Fibroblast of lung (primary cell): ENCODE results near the gene CALHM1. TPM values are rescaled to one million over a fixed set of nuclear protein-coding genes. Genes with fewer than 3 reads are reported as not detected.

Experiments used
- DNase-seq, 2 donors: peaks; one replicate each; pipeline versions ENCODE4 v3.0.0 to v3.0.0-alpha.2; 2010; ENCODE audit warnings: low read depth in 2 of 2
- H2AFZ ChIP-seq: 2 replicates; pipeline ENCODE4 v1.5.1; 2012; ENCODE audit warnings: low read length, control low read depth, inconsistent platforms
- H3K27ac ChIP-seq: 2 replicates; pipeline ENCODE4 v1.5.1; 2011; ENCODE audit warnings: low read length, control low read depth; ENCODE audit not compliant: insufficient read depth
- H3K27me3 ChIP-seq: 2 replicates; pipeline ENCODE4 v1.5.1; 2011; ENCODE audit warnings: mild to moderate bottlenecking, low read length; ENCODE audit not compliant: control insufficient read depth, insufficient read depth
- H3K36me3 ChIP-seq: 2 replicates; pipeline ENCODE4 v1.5.1; 2011; ENCODE audit warnings: low read length; ENCODE audit not compliant: control insufficient read depth, insufficient read depth
- H3K4me1 ChIP-seq: 2 replicates; pipeline ENCODE4 v1.5.1; 2011; ENCODE audit warnings: low read length; ENCODE audit not compliant: control insufficient read depth, insufficient read depth; ENCODE audit errors: extremely low read depth
- H3K4me2 ChIP-seq: 2 replicates; pipeline ENCODE4 v1.5.1; 2011; ENCODE audit warnings: low read length, control low read depth; ENCODE audit not compliant: insufficient read depth; ENCODE audit errors: extremely low read depth
- H3K4me3 ChIP-seq, 4 experiments: fragments of 200-600 bp in 1 of 4; sonication (generic) in 1 of 4; replicated peaks in 1 of 4; 2 replicates each; pipeline ENCODE4 v1.5.1; 2011 to 2016; ENCODE audit warnings: low read length in 4 of 4, low read depth in 3 of 4, mild to moderate bottlenecking in 3 of 4, control low read depth in 2 of 4, inconsistent platforms in 1 of 4, mixed read lengths in 1 of 4; ENCODE audit not compliant: insufficient read depth in 1 of 4; ENCODE audit errors: control extremely low read depth in 1 of 4
- H3K79me2 ChIP-seq: 2 replicates; pipeline ENCODE4 v1.5.1; 2012; ENCODE audit warnings: mild to moderate bottlenecking, low read length, inconsistent platforms; ENCODE audit not compliant: control insufficient read depth, insufficient read depth
- H3K9ac ChIP-seq: 2 replicates; pipeline ENCODE4 v1.5.1; 2011; ENCODE audit warnings: mild to moderate bottlenecking, low read length, control low read depth; ENCODE audit not compliant: insufficient read depth
- H3K9me3 ChIP-seq: 2 replicates; pipeline ENCODE4 v1.5.1; 2012; ENCODE audit warnings: low read depth, low read length; ENCODE audit not compliant: control insufficient read depth, insufficient read depth
- H4K20me1 ChIP-seq: 2 replicates; pipeline ENCODE4 v1.5.1; 2011; ENCODE audit warnings: low read length; ENCODE audit not compliant: control insufficient read depth, insufficient read depth; ENCODE audit errors: extremely low read depth
- CTCF ChIP-seq, 2 donors: IDR thresholded peaks in 1 of 2; conservative IDR thresholded peaks in 1 of 2; 1 replicate in 1 of 2; 2 replicates in 1 of 2; pipeline ENCODE4 v1.5.1; 2011 to 2012; ENCODE audit warnings: low read length in 2 of 2, control low read depth in 1 of 2, inconsistent platforms in 1 of 2, low read depth in 1 of 2, mild to moderate bottlenecking in 1 of 2
- EZH2 ChIP-seq: IDR thresholded peaks from 2 replicates; pipeline ENCODE4 v1.5.1; 2012; ENCODE audit warnings: low read length, control low read depth, mild to moderate bottlenecking; ENCODE audit errors: missing control alignments
- polyA plus RNA-seq, 2 donors: library from polyadenylated mRNA; depleted of rRNA in 1 of 2; stranded (reverse) in 1 of 2; unstranded in 1 of 2; fragments of >200 nt; gene quantifications; 2 replicates each; pipeline ENCODE4 v1.2.1, GENCODE V29; 2011 to 2012; ENCODE audit warnings: missing spikeins in 1 of 2
- total RNA-seq: library from RNA; depleted of rRNA; stranded (reverse); fragments of >200 nt; gene quantifications from 2 replicates; pipeline ENCODE4 v1.2.1, GENCODE V29; 2014

Gene CALHM1
- total and polyA plus RNA-seq, 2 donors (not counting 1 experiment from before 2014, with no cell fraction given), result not detected

GRCh38 chr10:103450201-103450695 lies 8.5 kb downstream of the CALHM1 start:
- DNase-seq, result no peak
- TF ChIP-seq EZH2 (no peak), CTCF (conservative IDR thresholded peaks at IDR 0.05 in 1 of 2, IDR thresholded peaks at IDR 0.05 in 1 of 2; ENCODE audit: low read depth in 1 of 2, low read length in 2 of 2) (no peak)
- Histone ChIP-seq H3K9me3 (no peaks in the 10 kb centered on the region), H3K79me2 (peaks cover 32% of the 10 kb centered on the region), H3K4me3 (peak overlapping the region; percentile 62 to 90 (median 64)), H2AFZ (no peak overlapping the region), H4K20me1 (no peaks in the 10 kb centered on the region), H3K4me1 (peaks cover 39% of the 10 kb centered on the region), H3K27ac (peak overlapping the region; percentile 78), H3K9ac (peak overlapping the region; percentile 84), H3K27me3 (no peaks in the 10 kb centered on the region), H3K4me2 (peak overlapping the region; percentile 70), H3K36me3 (peaks cover 30% of the 10 kb centered on the region)

GRCh38 chr10:103449208-103450144 lies 9.2 kb downstream of the CALHM1 start:
- no peaks in the 10 kb centered on the region for H3K27me3 ChIP-seq
- H3K9ac ChIP-seq, result peak overlapping the region; percentile 32
- H4K20me1 ChIP-seq, result no peaks in the 10 kb centered on the region
- peak overlapping the region; percentile 78 for H3K27ac ChIP-seq
- peaks cover 42% of the 10 kb centered on the region for H3K4me1 ChIP-seq
- DNase-seq, result no peak
- peaks cover 36% of the 10 kb centered on the region for H3K36me3 ChIP-seq
- H3K4me2 ChIP-seq, result peak overlapping the region; percentile 70
- no peaks in the 10 kb centered on the region for H3K9me3 ChIP-seq
- peak overlapping the region in 1 of 4 experiments; percentile 90 for H3K4me3 ChIP-seq
- H3K79me2 ChIP-seq, result peaks cover 35% of the 10 kb centered on the region
- TF ChIP-seq CTCF (conservative IDR thresholded peaks at IDR 0.05 in 1 of 2, IDR thresholded peaks at IDR 0.05 in 1 of 2; ENCODE audit: low read depth in 1 of 2, low read length in 2 of 2), result no peak
- no peak for TF ChIP-seq EZH2
- H2AFZ ChIP-seq, result no peak overlapping the region

GRCh38 chr10:103448746-103449145 lies 10.0 kb downstream of the CALHM1 start:
- TF ChIP-seq CTCF (conservative IDR thresholded peaks at IDR 0.05 in 1 of 2, IDR thresholded peaks at IDR 0.05 in 1 of 2; ENCODE audit: low read depth in 1 of 2, low read length in 2 of 2), result no peak
- TF ChIP-seq EZH2, result no peak

More at GRCh38 chr10:103448746-103449145, 10.0 kb downstream of the CALHM1 start:
- Histone ChIP-seq H3K4me1 (peaks cover 42% of the 10 kb centered on the region), H3K36me3 (peaks cover 38% of the 10 kb centered on the region), H3K4me3 (peak overlapping the region in 1 of 4 experiments; percentile 48), H3K9me3 (no peaks in the 10 kb centered on the region), H3K79me2 (peaks cover 35% of the 10 kb centered on the region), H3K27me3 (no peaks in the 10 kb centered on the region), H3K27ac (peak overlapping the region; percentile 78), H2AFZ (no peak overlapping the region), H3K4me2 (peak overlapping the region; percentile 67), H3K9ac (no peak overlapping the region), H4K20me1 (no peaks in the 10 kb centered on the region)
- peak; percentile 79 to 80 for DNase-seq
